Upper lobe of left lung (tissue), 4 donors: ENCODE results near the gene ZNF480.
"Not testable (repeated sequence)": the region's sequence is repeated elsewhere in the genome, so short reads cannot be mapped to it uniquely, and the experiment has no call there.

Source experiments
- POLR2A ChIP-seq, 4 donors: fragments of 450-650 bp; IDR thresholded peaks; one replicate each; pipeline ENCODE4 v1.5.1; 2016 to 2017; ENCODE audit warnings: antibody characterized with exemption in 4 of 4, mild to moderate bottlenecking in 2 of 4
- POLR2AphosphoS5 ChIP-seq, 2 donors: sonication (generic); formaldehyde crosslinking; IDR thresholded peaks; one replicate each; pipeline ENCODE4 v1.5.1; 2017; ENCODE audit warnings: antibody characterized with exemption in 2 of 2
- TF ChIP-seq, protein P1 (sequence below), 6 experiments: fragments of 450-650 bp in 4 of 6; fragments of 200-600 bp in 2 of 6; sonication (generic) in 2 of 6; IDR thresholded peaks; one replicate each; pipeline ENCODE4 v1.5.1; 2016 to 2019; ENCODE audit warnings: antibody characterized with exemption in 6 of 6

DNA sequence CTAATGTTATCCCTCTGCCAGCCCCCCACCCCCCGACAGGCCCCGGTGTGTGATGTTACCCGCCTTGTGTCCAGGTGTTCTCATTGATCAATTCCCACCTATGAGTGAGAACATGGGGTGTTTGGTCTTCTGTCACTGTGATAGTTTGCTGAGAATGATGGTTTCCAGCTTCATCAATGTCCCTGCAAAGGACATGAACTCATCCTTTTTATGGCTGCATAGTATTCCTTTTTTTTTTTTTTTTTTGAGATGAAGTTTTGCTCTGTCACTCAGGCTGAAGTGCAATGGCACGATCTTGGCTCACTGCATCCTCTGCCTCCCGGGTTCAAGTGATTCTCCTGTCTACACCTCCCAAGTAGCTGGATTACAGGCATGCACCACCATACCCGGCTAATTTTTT lies 4.0 kb upstream of the ZNF480 start:
- TF ChIP-seq, protein P1, sequence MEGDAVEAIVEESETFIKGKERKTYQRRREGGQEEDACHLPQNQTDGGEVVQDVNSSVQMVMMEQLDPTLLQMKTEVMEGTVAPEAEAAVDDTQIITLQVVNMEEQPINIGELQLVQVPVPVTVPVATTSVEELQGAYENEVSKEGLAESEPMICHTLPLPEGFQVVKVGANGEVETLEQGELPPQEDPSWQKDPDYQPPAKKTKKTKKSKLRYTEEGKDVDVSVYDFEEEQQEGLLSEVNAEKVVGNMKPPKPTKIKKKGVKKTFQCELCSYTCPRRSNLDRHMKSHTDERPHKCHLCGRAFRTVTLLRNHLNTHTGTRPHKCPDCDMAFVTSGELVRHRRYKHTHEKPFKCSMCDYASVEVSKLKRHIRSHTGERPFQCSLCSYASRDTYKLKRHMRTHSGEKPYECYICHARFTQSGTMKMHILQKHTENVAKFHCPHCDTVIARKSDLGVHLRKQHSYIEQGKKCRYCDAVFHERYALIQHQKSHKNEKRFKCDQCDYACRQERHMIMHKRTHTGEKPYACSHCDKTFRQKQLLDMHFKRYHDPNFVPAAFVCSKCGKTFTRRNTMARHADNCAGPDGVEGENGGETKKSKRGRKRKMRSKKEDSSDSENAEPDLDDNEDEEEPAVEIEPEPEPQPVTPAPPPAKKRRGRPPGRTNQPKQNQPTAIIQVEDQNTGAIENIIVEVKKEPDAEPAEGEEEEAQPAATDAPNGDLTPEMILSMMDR (IDR thresholded peaks at IDR 0.05), result not testable (repeated sequence)
- not testable (repeated sequence) for TF ChIP-seq POLR2AphosphoS5, POLR2A (IDR thresholded peaks at IDR 0.05)
